ENCODE measurements around the gene ZFP1. TPM values are rescaled to one million over a fixed set of nuclear protein-coding genes. Genes with fewer than 3 reads are reported as not detected.

Gene ZFP1
- total RNA-seq, 1 experiment from 2014 or later = 15.3 TPM

GRCh38 chr16:75196836-75197235 lies 48.5 kb downstream of the ZFP1 start:
- no peak overlapping the region for H3K4ac ChIP-seq (ENCODE audit: low read depth, low read length)
- no CpG with 5 or more reads among the region's 9 CpGs for WGBS (ENCODE audit: extremely low coverage, insufficient read length, low lambda C conversion rate)

More at GRCh38 chr16:75196836-75197235, 48.5 kb downstream of the ZFP1 start:
- Histone ChIP-seq H3K79me1 (ENCODE audit: insufficient read depth, low read depth, low read length, poor library complexity, severe bottlenecking) (no peaks in the 10 kb centered on the region), H4K20me1 (ENCODE audit: control insufficient read depth, insufficient read depth, insufficient read length) (no peaks in the 10 kb centered on the region), H2AFZ (ENCODE audit: low read length) (no peak overlapping the region), H3K23ac (ENCODE audit: insufficient read length, low read depth, low read length) (no peak overlapping the region), H3K18ac (ENCODE audit: insufficient read length, low read depth, low read length) (no peak overlapping the region), H2BK5ac (ENCODE audit: insufficient read length, low read length) (no peak overlapping the region), H3K27me3 (ENCODE audit: insufficient read depth, low read length) (no peaks in the 10 kb centered on the region), H2BK15ac (ENCODE audit: low read depth, low read length) (no peak overlapping the region), H2AK5ac (ENCODE audit: insufficient read length, low read length) (no peak overlapping the region), H3K9ac (ENCODE audit: extremely low read depth, insufficient read length, low read length) (no peak overlapping the region), H4K91ac (ENCODE audit: insufficient read length, low read depth, low read length) (no peak overlapping the region), H3T11ph (ENCODE audit: low read length) (no peak overlapping the region), H3K9me3 (ENCODE audit: control insufficient read depth, low read depth, low read length) (no peaks in the 10 kb centered on the region), H2BK12ac (ENCODE audit: insufficient read length, low read depth, low read length) (no peak overlapping the region), H2BK120ac (ENCODE audit: low read depth, low read length, poor library complexity, severe bottlenecking) (no peak overlapping the region), H3K4me1 (ENCODE audit: insufficient read depth, low read length) (no peaks in the 10 kb centered on the region), H3K14ac (ENCODE audit: insufficient read depth, low read length) (no peak overlapping the region), H3K23me2 (ENCODE audit: insufficient read length, low read depth, low read length, poor library complexity, severe bottlenecking) (no peaks in the 10 kb centered on the region), H4K8ac (replicated peaks; ENCODE audit: insufficient read length, low read depth, low read length) (no peak overlapping the region), H3K79me2 (ENCODE audit: insufficient read depth, low read length) (no peaks in the 10 kb centered on the region), H2BK20ac (ENCODE audit: low read depth, low read length, poor library complexity, severe bottlenecking) (no peak overlapping the region), H3K27ac (ENCODE audit: insufficient read length, low read depth, low read length) (no peak overlapping the region), H3K4me2 (ENCODE audit: insufficient read depth, insufficient read length, low read length) (no peak overlapping the region), H4K5ac (ENCODE audit: insufficient read length, low read depth, low read length) (no peak overlapping the region), H3K56ac (ENCODE audit: insufficient read length, low read depth, low read length) (no peak overlapping the region)
- H3K36me3 Mint-ChIP-seq (ENCODE audit: insufficient read depth in 1 of 3, low read depth in 3 of 3) = no peaks in the 10 kb centered on the region
- no peak overlapping the region for H3K4me3 Mint-ChIP-seq
- H3K27ac Mint-ChIP-seq = peak overlapping the region in 2 of 3 experiments; percentile 19 to 78; a peak in 3 of 7 replicates
- TF ChIP-seq CTCF (conservative IDR thresholded peaks at IDR 0.05) = no peak
- peaks cover 6% of the 10 kb centered on the region for H3K27me3 Mint-ChIP-seq (ENCODE audit: low read depth)
- no peaks in the 10 kb centered on the region; a peak in 1 of 5 replicates for H3K9me3 Mint-ChIP-seq
- no peak for DNase-seq
- peaks cover 0 to 9% of the 10 kb centered on the region in 2 experiments for H3K4me1 Mint-ChIP-seq
